C4-2B (cell line): ENCODE measurements around the gene TNFRSF8.

Experiments
- CTCF ChIP-seq: fragments of 450-650 bp; conservative IDR thresholded peaks from 2 replicates; pipeline ENCODE4 v1.5.1; 2017; ENCODE audit warnings: mild to moderate bottlenecking
- ZFX ChIP-seq: fragments of 450-650 bp; IDR thresholded peaks from 2 replicates; pipeline ENCODE4 v1.6.1; 2017

DNA sequence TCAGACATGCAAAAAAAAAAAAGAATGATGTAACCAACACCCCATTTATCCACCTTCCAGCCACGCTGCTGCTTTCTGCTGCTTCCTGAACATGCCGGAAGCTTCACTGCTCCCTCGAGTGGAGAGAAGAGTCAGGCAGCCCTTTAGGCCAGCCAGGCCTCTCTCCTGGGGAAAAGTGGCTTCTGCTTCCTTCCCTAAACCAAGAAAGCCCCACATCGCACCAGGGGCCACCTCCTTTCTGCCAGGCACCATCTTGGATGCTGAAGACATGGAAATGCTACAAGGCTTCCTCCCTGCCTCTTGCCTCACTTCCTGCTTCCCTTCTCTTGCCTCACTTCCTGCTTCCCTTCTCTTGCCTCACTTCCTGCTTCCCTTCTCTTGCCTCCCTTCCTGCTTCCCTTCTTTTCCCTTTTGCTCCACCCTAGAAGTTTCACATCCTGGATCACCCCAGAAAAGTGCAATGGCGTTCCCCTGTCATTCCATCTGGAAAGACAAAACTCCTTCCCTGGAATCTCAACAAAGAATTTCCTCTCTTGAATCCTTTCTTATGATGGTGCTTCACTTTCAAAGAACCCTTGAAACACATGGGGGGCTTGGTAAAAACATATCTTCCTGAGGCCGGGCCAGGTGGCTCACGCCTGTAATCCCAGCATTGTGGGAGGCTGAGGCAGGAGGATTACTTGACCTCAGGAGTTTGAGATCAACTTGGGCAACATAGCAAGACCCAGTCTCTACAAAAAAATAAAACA is 18.7 kb downstream of the TNFRSF8 start:
- TF ChIP-seq CTCF: no peak
- no peak for TF ChIP-seq ZFX
